ENCODE results near the gene TREM2.

DNA sequence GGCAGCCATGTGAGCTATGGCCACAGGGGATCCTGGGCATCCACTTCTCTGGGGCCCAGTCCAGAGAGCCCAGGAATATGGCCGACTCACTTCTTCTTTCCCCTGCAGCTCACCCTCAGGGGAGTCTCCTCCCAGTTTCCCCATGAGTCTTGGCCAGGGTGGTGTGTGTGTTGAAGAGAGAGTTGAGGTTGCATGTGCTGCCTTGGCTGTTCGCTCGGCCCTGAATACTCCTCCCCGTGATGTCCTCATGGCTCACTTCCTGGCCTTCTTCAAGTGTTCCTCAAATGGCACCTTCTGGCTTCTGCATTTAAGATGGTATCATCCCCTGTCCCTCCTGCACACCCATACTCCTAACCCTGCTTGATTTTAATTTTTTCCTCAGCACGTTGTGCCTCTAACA, 5.6 kb downstream of the TREM2 start:
- TF ChIP-seq, protein P1, sequence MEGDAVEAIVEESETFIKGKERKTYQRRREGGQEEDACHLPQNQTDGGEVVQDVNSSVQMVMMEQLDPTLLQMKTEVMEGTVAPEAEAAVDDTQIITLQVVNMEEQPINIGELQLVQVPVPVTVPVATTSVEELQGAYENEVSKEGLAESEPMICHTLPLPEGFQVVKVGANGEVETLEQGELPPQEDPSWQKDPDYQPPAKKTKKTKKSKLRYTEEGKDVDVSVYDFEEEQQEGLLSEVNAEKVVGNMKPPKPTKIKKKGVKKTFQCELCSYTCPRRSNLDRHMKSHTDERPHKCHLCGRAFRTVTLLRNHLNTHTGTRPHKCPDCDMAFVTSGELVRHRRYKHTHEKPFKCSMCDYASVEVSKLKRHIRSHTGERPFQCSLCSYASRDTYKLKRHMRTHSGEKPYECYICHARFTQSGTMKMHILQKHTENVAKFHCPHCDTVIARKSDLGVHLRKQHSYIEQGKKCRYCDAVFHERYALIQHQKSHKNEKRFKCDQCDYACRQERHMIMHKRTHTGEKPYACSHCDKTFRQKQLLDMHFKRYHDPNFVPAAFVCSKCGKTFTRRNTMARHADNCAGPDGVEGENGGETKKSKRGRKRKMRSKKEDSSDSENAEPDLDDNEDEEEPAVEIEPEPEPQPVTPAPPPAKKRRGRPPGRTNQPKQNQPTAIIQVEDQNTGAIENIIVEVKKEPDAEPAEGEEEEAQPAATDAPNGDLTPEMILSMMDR (IDR thresholded peaks at IDR 0.05) = no peak
- no peak for TF ChIP-seq POLR2A (IDR thresholded peaks at IDR 0.05)
